Colonic mucosa (tissue), 4 donors: Measurements from ENCODE around the gene LRRC37A3. TPM values are rescaled to one million over a fixed set of nuclear protein-coding genes. Genes with fewer than 3 reads are reported as not detected.
"Not testable (repeated sequence)": the region's sequence is repeated elsewhere in the genome, so short reads cannot be mapped to it uniquely, and the experiment has no call there.

Experiments used
- DNase-seq: peaks from one replicate; pipeline ENCODE4 v3.0.0-alpha.2; 2020
- H3K27ac ChIP-seq: fragments of 200-600 bp; one replicate; pipeline ENCODE4 v1.8.0; 2021
- H3K27me3 ChIP-seq: fragments of 200-600 bp; one replicate; pipeline ENCODE4 v1.8.0; 2021
- H3K36me3 ChIP-seq: fragments of 200-600 bp; one replicate; pipeline ENCODE4 v1.8.0; 2021
- H3K4me1 ChIP-seq: fragments of 200-600 bp; one replicate; pipeline ENCODE4 v1.8.0; 2021; ENCODE audit warnings: mild to moderate bottlenecking
- H3K4me3 ChIP-seq: fragments of 200-600 bp; one replicate; pipeline ENCODE4 v1.8.0; 2021
- H3K9ac ChIP-seq, 2 donors: one replicate each; pipeline ENCODE4 v1.7.0; 2013; ENCODE audit warnings: control low read depth in 2 of 2, low read depth in 2 of 2, low read length in 2 of 2
- H3K9me3 ChIP-seq: fragments of 200-600 bp; one replicate; pipeline ENCODE4 v1.8.0; 2021
- intact Hi-C: fragments of 100-400 bp; cut with DNase I; formaldehyde crosslinking; loops from one replicate; pipeline ENCODE4 v1.14.1; 2022
- total RNA-seq, 2 donors: library from RNA; stranded (reverse); fragmentation: NEBNext Ultra II Directional in 1 of 2; extraction: Animal tissue kit (Norgen Biotek cat#: 25700) in 1 of 2; gene quantifications; one replicate each; pipeline ENCODE4 v1.2.1, GENCODE V29; 2021
- donor health status: healthy.
- donor health status: DM: no; HTN: no; CAD: no.
- donor health status: DM: no; HTN: no; CAD: no.

Gene LRRC37A3
- total RNA-seq, 2 donors from 2014 or later: 5.7 to 17.3 TPM

GRCh38 chr17:64834060-64834459 is 85.2 kb downstream of the LRRC37A3 start:
- H3K4me3 ChIP-seq, H3K27ac ChIP-seq, DNase-seq, H3K9me3 ChIP-seq, H3K9ac ChIP-seq, intact Hi-C loops, H3K27me3 ChIP-seq, H3K36me3 ChIP-seq, H3K4me1 ChIP-seq: not testable (repeated sequence)

DNA sequence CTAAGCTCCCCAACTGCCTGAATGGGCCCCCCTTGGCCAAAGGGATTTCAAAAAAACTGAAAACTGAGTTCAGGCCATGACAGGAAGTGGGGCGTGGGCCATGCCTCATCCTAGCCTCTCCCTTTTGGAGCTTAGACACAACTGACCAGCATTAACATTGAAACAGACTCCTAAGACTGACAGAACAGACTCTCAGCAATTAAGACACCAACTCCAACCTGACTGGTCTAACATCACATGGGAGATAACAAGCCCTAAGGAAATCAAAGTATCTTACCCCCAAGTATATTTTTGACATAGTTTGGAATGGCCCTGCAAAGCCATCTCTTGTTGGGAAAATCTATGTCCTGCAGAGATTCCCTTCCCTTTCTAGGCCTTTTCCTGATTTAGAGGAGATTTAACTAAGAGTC is 88.6 kb downstream of the LRRC37A3 start:
- peak overlapping the region; percentile 69 for H3K27ac ChIP-seq
- H3K36me3 ChIP-seq, H3K4me3 ChIP-seq, H3K27me3 ChIP-seq, H3K9me3 ChIP-seq, DNase-seq, intact Hi-C loops, H3K9ac ChIP-seq, H3K4me1 ChIP-seq: not testable (repeated sequence)

- H3K9me3 ChIP-seq, H3K4me1 ChIP-seq, H3K4me3 ChIP-seq, H3K27me3 ChIP-seq, H3K9ac ChIP-seq, intact Hi-C loops, H3K36me3 ChIP-seq: not testable (repeated sequence)
- peak; percentile 45 for DNase-seq
- H3K27ac ChIP-seq: peak overlapping the region; percentile 69
These were observed 89.3 kb downstream of the LRRC37A3 start for GRCh38 chr17:64829824-64830630.

DNA sequence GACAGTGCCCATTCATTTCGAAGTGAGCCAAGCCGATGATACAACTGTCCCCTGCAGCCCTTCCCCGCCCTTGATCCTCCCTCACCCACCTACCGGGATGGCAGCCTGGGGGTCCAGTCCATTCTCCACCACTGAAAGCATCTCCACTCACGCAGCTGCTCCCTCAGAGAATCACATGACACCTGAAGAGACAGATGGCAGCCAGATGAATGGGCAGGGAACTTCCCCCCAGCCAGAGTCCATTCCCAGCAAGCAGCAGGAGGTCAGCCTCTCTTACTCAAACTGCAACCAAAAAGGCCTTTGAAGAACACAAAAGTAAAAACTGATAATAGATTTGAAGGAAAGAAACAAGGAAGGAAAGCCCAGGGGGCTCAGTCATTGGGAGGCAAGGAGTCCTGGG is 90.2 kb downstream of the LRRC37A3 start:
- intact Hi-C loops, H3K4me1 ChIP-seq: not testable (repeated sequence)

GRCh38 chr17:64818904-64819303 is 100.4 kb downstream of the LRRC37A3 start:
- H3K9me3 ChIP-seq, H3K4me3 ChIP-seq, DNase-seq, H3K27ac ChIP-seq, H3K9ac ChIP-seq, H3K27me3 ChIP-seq, H3K4me1 ChIP-seq, intact Hi-C loops, H3K36me3 ChIP-seq: not testable (repeated sequence)

More for the DNA sequence above, 90.2 kb downstream of the LRRC37A3 start:
- not testable (repeated sequence) for H3K27me3 ChIP-seq, H3K9ac ChIP-seq, H3K4me3 ChIP-seq, DNase-seq, H3K36me3 ChIP-seq, H3K9me3 ChIP-seq
- H3K27ac ChIP-seq: peak overlapping the region; percentile 69

DNA sequence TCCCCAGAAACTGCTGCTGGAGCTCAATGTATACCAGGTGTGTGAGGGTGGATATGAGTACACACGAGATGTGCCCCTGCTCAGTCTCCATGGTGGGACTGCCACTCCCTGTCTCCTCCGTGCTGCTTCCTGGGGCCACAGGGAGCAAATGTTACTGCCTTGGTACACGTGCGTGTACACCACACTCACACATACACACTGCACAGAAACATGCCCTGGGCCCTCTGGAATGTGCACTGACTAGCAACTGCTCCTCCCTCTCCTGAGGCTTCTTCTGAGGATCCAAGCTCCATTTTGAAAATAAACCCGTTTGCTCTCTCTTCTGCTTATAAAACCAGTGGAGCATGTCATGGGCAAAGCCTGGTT is 103.5 kb downstream of the LRRC37A3 start:
- H3K9me3 ChIP-seq, intact Hi-C loops, DNase-seq, H3K27me3 ChIP-seq, H3K4me1 ChIP-seq, H3K4me3 ChIP-seq, H3K36me3 ChIP-seq: not testable (repeated sequence)
- Histone ChIP-seq H3K27ac (peak overlapping the region; percentile 17), H3K9ac (peak overlapping the region in 1 of 2 donors; percentile 26)

DNA sequence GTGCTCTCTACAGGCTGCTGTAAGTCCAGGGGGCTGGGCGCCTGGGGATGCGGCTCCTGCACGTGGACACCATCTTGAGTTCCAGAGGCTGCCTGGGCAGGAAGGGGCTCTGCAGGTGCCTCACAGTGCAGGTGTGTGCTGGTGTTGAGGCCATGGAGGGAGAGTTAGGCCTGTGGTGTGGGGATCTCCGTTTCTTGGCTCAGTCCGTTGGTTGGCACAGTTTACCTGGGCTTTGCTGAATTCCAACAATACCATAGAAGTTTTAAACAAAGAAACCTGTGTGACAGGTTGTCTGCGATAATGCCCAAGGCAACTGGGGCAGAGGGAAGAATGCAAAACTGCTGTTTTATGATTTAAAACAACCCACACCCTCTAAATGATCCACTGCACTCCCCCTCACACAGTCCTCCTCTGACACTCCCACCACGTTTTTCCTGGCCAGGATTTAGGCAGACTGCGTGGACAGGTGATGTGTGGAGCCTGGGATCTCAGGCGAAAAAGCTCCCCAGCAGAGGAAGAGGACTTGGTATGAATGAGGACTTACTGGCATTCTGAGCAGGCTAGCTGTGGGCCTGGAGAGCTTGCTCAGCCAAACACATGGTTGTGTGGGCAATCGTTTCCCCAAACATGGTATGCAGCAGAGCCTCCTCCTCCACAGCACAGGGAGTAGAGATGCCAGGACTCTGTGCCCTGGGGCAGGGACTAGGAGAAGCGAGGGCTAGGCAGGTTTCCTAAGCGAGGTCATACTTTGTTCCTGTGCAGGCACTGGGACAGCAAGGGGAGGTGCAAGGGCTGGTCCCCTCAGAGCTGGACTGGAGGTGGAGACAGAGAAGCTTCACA is 104.1 kb downstream of the LRRC37A3 start:
- H3K36me3 ChIP-seq: not testable (repeated sequence)

GRCh38 chr17:64808178-64808977 is 110.9 kb downstream of the LRRC37A3 start:
- H3K36me3 ChIP-seq, H3K27me3 ChIP-seq, H3K9me3 ChIP-seq, H3K9ac ChIP-seq, H3K4me3 ChIP-seq, H3K4me1 ChIP-seq, intact Hi-C loops: not testable (repeated sequence)
- peak overlapping the region; percentile 65 for H3K27ac ChIP-seq
- DNase-seq: peak; percentile 85

More for the DNA sequence above, 104.1 kb downstream of the LRRC37A3 start:
- H3K27me3 ChIP-seq, DNase-seq, H3K4me1 ChIP-seq, H3K9me3 ChIP-seq, H3K4me3 ChIP-seq, intact Hi-C loops: not testable (repeated sequence)
- Histone ChIP-seq H3K27ac (peak overlapping the region; percentile 17), H3K9ac (peak overlapping the region in 1 of 2 donors; percentile 26)

Other genes with a start within 250 kb of the LRRC37A3 start
- gene GNA13, start 137.3 kb upstream of the LRRC37A3 start, total RNA-seq: 10 to 100 TPM; 54.8 to 91.4 TPM
- 1 to 10 TPM; 7.4 to 9.9 TPM for gene RGS9, start 217.9 kb upstream of the LRRC37A3 start, total RNA-seq